SK-N-SH treated with all-trans-retinoic acid at 6 μM for 48 hours (cell line): ENCODE results near the gene MAP2.

ENCODE experiments used
- CREB5 ChIP-seq: fragments of 250-450 bp; sonication (Bioruptor Pico); IDR thresholded peaks from 2 replicates; pipeline ENCODE4 v1.5.1; 2020; ENCODE audit warnings: low read depth, mild to moderate bottlenecking, moderate library complexity
- CSDC2 ChIP-seq: fragments of 250-450 bp; sonication (Bioruptor Pico); IDR thresholded peaks from 2 replicates; pipeline ENCODE4 v1.5.0; 2020; ENCODE audit warnings: mild to moderate bottlenecking, moderate library complexity
- ISL1 ChIP-seq: fragments of 250-450 bp; sonication (Bioruptor Pico); IDR thresholded peaks from 2 replicates; pipeline ENCODE4 v2.1.2; 2022; ENCODE audit warnings: mild to moderate bottlenecking, moderate library complexity
- POU6F1 ChIP-seq: fragments of 250-450 bp; sonication (Bioruptor Pico); IDR thresholded peaks from 2 replicates; pipeline ENCODE4 v1.8.0; 2021; ENCODE audit warnings: low read depth, mild to moderate bottlenecking, moderate library complexity, borderline replicate concordance
- PPARA ChIP-seq: fragments of 250-450 bp; sonication (Bioruptor Pico); IDR thresholded peaks from 2 replicates; pipeline ENCODE4 v1.5.0; 2020; ENCODE audit warnings: mild to moderate bottlenecking, borderline replicate concordance
- RARB ChIP-seq: fragments of 250-450 bp; sonication (Bioruptor Pico); IDR thresholded peaks from 2 replicates; pipeline ENCODE4 v1.8.0; 2021; ENCODE audit warnings: mild to moderate bottlenecking, moderate library complexity
- ZC3H10 ChIP-seq: fragments of 250-450 bp; sonication (Bioruptor Pico); IDR thresholded peaks from 2 replicates; pipeline ENCODE4 v1.5.1; 2021; ENCODE audit warnings: mild to moderate bottlenecking, moderate library complexity
- ZFP3 ChIP-seq: fragments of 250-450 bp; sonication (Bioruptor Pico); IDR thresholded peaks from 2 replicates; pipeline ENCODE4 v1.5.0; 2020; ENCODE audit warnings: mild to moderate bottlenecking, moderate library complexity
- ZNF565 ChIP-seq: fragments of 450-650 bp; formaldehyde crosslinking; conservative IDR thresholded peaks from 2 replicates; pipeline ENCODE4 v1.5.0; 2020; ENCODE audit warnings: low read depth, mild to moderate bottlenecking, moderate library complexity
- ZNF70 ChIP-seq: fragments of 450-650 bp; formaldehyde crosslinking; IDR thresholded peaks from 2 replicates; pipeline ENCODE4 v1.5.0; 2020; ENCODE audit warnings: mild to moderate bottlenecking, moderate library complexity
- TF ChIP-seq, protein P1 (sequence below): fragments of 250-450 bp; sonication (Bioruptor Pico); IDR thresholded peaks from 2 replicates; pipeline ENCODE4 v1.8.0; 2020; ENCODE audit warnings: mild to moderate bottlenecking, moderate library complexity, borderline replicate concordance

DNA sequence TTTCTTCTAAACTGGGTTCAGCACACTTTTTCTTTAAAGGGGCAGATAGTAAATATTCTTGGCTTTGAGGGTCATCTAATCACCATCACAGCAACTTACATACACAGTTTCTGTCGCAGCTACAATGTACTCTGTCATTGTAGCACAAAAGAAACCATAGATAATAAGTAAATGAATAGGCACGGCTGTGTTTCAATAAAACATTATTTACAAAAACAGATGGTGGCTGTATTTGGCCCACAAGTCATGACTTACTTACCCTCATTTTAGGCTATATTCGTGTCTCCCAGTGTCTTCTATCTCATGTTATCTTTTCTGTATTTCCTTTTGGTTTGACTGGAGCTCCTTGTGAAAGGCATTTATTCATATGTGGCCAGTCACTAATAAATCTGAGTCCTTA, 168.3 kb downstream of the MAP2 start:
- TF ChIP-seq POU6F1 (CRISPR knock-in tag): no peak
- no peak for TF ChIP-seq ZNF70
- no peak for TF ChIP-seq ZFP3
- TF ChIP-seq ZC3H10 (CRISPR knock-in tag): no peak
- TF ChIP-seq PPARA (CRISPR knock-in tag): no peak
- TF ChIP-seq, protein P1, sequence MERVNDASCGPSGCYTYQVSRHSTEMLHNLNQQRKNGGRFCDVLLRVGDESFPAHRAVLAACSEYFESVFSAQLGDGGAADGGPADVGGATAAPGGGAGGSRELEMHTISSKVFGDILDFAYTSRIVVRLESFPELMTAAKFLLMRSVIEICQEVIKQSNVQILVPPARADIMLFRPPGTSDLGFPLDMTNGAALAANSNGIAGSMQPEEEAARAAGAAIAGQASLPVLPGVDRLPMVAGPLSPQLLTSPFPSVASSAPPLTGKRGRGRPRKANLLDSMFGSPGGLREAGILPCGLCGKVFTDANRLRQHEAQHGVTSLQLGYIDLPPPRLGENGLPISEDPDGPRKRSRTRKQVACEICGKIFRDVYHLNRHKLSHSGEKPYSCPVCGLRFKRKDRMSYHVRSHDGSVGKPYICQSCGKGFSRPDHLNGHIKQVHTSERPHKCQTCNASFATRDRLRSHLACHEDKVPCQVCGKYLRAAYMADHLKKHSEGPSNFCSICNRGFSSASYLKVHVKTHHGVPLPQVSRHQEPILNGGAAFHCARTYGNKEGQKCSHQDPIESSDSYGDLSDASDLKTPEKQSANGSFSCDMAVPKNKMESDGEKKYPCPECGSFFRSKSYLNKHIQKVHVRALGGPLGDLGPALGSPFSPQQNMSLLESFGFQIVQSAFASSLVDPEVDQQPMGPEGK (CRISPR knock-in tag): no peak
- no peak for TF ChIP-seq ZNF565
- no peak for TF ChIP-seq CSDC2 (CRISPR knock-in tag)
- no peak for TF ChIP-seq RARB (CRISPR knock-in tag)
- no peak for TF ChIP-seq CREB5 (CRISPR knock-in tag)
- no peak for TF ChIP-seq ISL1 (CRISPR knock-in tag)
